ENCODE measurements around the gene WEE1. TPM values are rescaled to one million over a fixed set of nuclear protein-coding genes. Genes with fewer than 3 reads are reported as not detected.

Gene WEE1
- total and polyA plus RNA-seq, 10 of the 15 experiments (the other 5 are each of a cell fraction or from before 2014, with no cell fraction given) = 13.8 to 69.5 (median 45.4) TPM

GRCh38 chr11:9568161-9568853, 5.2 kb upstream of the WEE1 start (continued):
- TF ChIP-seq TCF7 (IDR thresholded peaks at IDR 0.05; ENCODE audit: borderline replicate concordance) (no peak), RCOR1 (conservative IDR thresholded peaks at IDR 0.05; ENCODE audit: low read depth, low read length) (no peak)

- TF ChIP-seq IRF4 (IDR thresholded peaks at IDR 0.05; ENCODE audit: low read depth, low read length) = no peak
- TF ChIP-seq E2F4 (IDR thresholded peaks at IDR 0.05; ENCODE audit: low read depth, low read length) = no peak
- 0 out of 2 replicates have a peak, but pooled peaks have one; percentile 11 for TF ChIP-seq RUNX3 (IDR thresholded peaks at IDR 0.05; ENCODE audit: low read length)
- no peak for TF ChIP-seq CHD2 (IDR thresholded peaks at IDR 0.05; ENCODE audit: borderline replicate concordance, low read depth, low read length)
- TF ChIP-seq MYB (IDR thresholded peaks at IDR 0.05; ENCODE audit: borderline replicate concordance, low read depth, low read length) = no peak
- H3K79me2 ChIP-seq (ENCODE audit: control insufficient read depth, insufficient read depth, low read length) = peaks cover 7% of the 10 kb centered on the region
- in situ Hi-C loops (cut with MboI) (no loop called here), intact Hi-C loops (cut with micrococcal nuclease; ENCODE audit: unreplicated experiment) (loop anchor here (5.0 kb wide), 1 partner anchor 52 kb away; no protein-coding TSS in a partner anchor)
- H3K36me3 ChIP-seq (ENCODE audit: control insufficient read depth in 2 of 2, insufficient read depth in 2 of 2, low read length in 1 of 2) = no peaks in the 10 kb centered on the region
- ATAC-seq (no peak), FAIRE-seq (no peak), DNase-seq (ENCODE audit: low read depth, low spot score) (no peak)
- ChIA-PET CTCF (interaction anchor here (0.9 to 2.3 kb wide), 4 partner anchors 9 to 179 kb away, joined by 3 to 6 read pairs (median 4); no protein-coding TSS in a partner anchor), SMC1A (ENCODE audit: uncharacterized antibody, unreplicated experiment) (interaction anchor here (0.6 to 6.1 kb wide), 3 partner anchors 8 to 296 kb away, joined by 3 to 35 read pairs (median 6); no protein-coding TSS in a partner anchor), RAD21 (ENCODE audit: unreplicated experiment) (interaction anchor here (1.3 kb wide), 1 partner anchor 8 kb away, joined by 7 read pairs; no protein-coding TSS in a partner anchor), POLR2A (no interaction called here)
- H3K27ac ChIP-seq (ENCODE audit: control insufficient read depth, insufficient read depth) = no peak overlapping the region
- H3K9me3 ChIP-seq (replicated peaks; ENCODE audit: control insufficient read depth, insufficient read depth, low read length) = no peaks in the 10 kb centered on the region
- 0 out of 2 replicates have a peak overlapping the region, but pooled peaks have one; percentile 15 for H3K4me2 ChIP-seq (ENCODE audit: control insufficient read depth, insufficient read depth)
- peaks cover 21% of the 10 kb centered on the region for H3K4me1 ChIP-seq (ENCODE audit: control insufficient read depth, insufficient read depth, low read length)
- H2AFZ ChIP-seq (ENCODE audit: control insufficient read depth, low read depth, low read length) = no peak overlapping the region; the same call in 1 of the 2 replicates
- WGBS (ENCODE audit: insufficient coverage, insufficient replicate concordance, low lambda C conversion rate, missing lambda C conversion rate) = 52% methylated on average over 7 of the region's 7 CpGs
- no peaks in the 10 kb centered on the region for H4K20me1 ChIP-seq (ENCODE audit: control insufficient read depth, insufficient read depth)
- no peak overlapping the region for H3K4me3 ChIP-seq
- H3K9ac ChIP-seq (ENCODE audit: control insufficient read depth, insufficient read depth, low read length) = no peak overlapping the region
- no TSS peak for BruUV-seq (replicated peaks)
- H3K27me3 ChIP-seq (replicated peaks in 1 of 2; ENCODE audit: control insufficient read depth in 2 of 2, insufficient read depth in 2 of 2, low read length in 1 of 2) = no peaks in the 10 kb centered on the region
These were observed 4.4 kb upstream of the WEE1 start for GRCh38 chr11:9568854-9569587.

Measured in GM12878 (cell line).